Heart right ventricle (tissue), 16 donors: ENCODE measurements around the gene POLR2I. TPM values are rescaled to one million over a fixed set of nuclear protein-coding genes. Genes with fewer than 3 reads are reported as not detected.

Experiments used
- ATAC-seq, 8 donors: fragments of 200-7000 bp; cut with Tn5 transposase; one replicate each; pipeline ENCODE4 v1.9.1; 2020; ENCODE audit warnings: mild to moderate bottlenecking in 8 of 8, moderate library complexity in 8 of 8, moderate number of reproducible peaks in 1 of 8
- DNase-seq, 2 donors: peaks; one replicate each; pipeline ENCODE4 v3.0.0-alpha.2; 2020
- H3K27ac ChIP-seq, 10 donors: fragments of 200-600 bp; sonication (generic) in 2 of 10; one replicate each; pipeline versions ENCODE4 v1.5.0 to v1.8.0; 2020 to 2022; ENCODE audit warnings: mild to moderate bottlenecking in 3 of 10
- H3K27me3 ChIP-seq, 7 donors: fragments of 200-600 bp; one replicate each; pipeline ENCODE4 v1.8.0; 2021 to 2022; ENCODE audit warnings: mild to moderate bottlenecking in 2 of 7
- H3K36me3 ChIP-seq, 9 donors: fragments of 200-600 bp; sonication (generic) in 1 of 9; one replicate each; pipeline versions ENCODE4 v1.5.0 to v1.8.0; 2020 to 2022; ENCODE audit warnings: mild to moderate bottlenecking in 2 of 9
- H3K4me1 ChIP-seq, 9 donors: fragments of 200-600 bp; sonication (generic) in 1 of 9; one replicate each; pipeline versions ENCODE4 v1.5.0 to v1.8.0; 2020 to 2022; ENCODE audit warnings: mild to moderate bottlenecking in 4 of 9
- H3K4me3 ChIP-seq, 10 donors: fragments of 200-600 bp; sonication (generic) in 2 of 10; one replicate each; pipeline versions ENCODE4 v1.5.0 to v1.8.0; 2020 to 2022; ENCODE audit warnings: mild to moderate bottlenecking in 7 of 10, moderate library complexity in 2 of 10
- H3K9me3 ChIP-seq, 11 donors: fragments of 200-600 bp in 10 of 11; sonication (generic) in 2 of 11; one replicate each; pipeline versions ENCODE4 v1.5.0 to v1.8.0; 2013 to 2022; ENCODE audit warnings: mild to moderate bottlenecking in 2 of 11, control low read depth in 1 of 11, moderate library complexity in 1 of 11
- CTCF ChIP-seq, 9 donors: fragments of 200-600 bp; sonication (generic) in 2 of 9; IDR thresholded peaks; one replicate each; pipeline versions ENCODE4 v1.5.0 to v1.8.0; 2021 to 2022; ENCODE audit warnings: antibody characterized with exemption in 9 of 9, mild to moderate bottlenecking in 5 of 9, moderate library complexity in 1 of 9
- WGBS, 2 donors: extraction: QIAGEN DNeasy Blood & Tissue Kit; methylation state at CpG; one replicate each; pipeline ENCODE4 v1.1.7; 2013; ENCODE audit warnings: inconsistent platforms in 1 of 2; 5-methylcytosine and 5-hydroxymethylcytosine counted together
- intact Hi-C, 10 donors: fragments of 100-400 bp; cut with DNase I; formaldehyde crosslinking; loops; one replicate each; pipeline versions ENCODE4 v1.11.1 to v1.14.2; 2022
- polyA plus RNA-seq, 2 donors: library from polyadenylated mRNA; stranded (reverse); fragments of 200-250 nt; gene quantifications; one replicate each; pipeline ENCODE4 v1.2.3, GENCODE V29; 2013
- total RNA-seq, 10 donors: library from RNA; stranded (reverse); fragmentation: NEBNext Ultra II Directional in 3 of 10; extraction: Animal tissue kit (Norgen Biotek cat#: 25700) in 3 of 10; gene quantifications; one replicate each; pipeline versions ENCODE4 v1.2.1 to v1.2.4, GENCODE V29; 2021 to 2023
- donor health status: Arrhythmogenic right ventricular cardiomyopathy.
- donor health status: ischemic (EF 13 %, LVEDD 7.1; RV severe dilation, severe dysfunction).
- donor health status: healthy with polysubstance abuse.
- donor health status: DM: no; HTN: yes; CAD: no.
- donor health status: DM: no; HTN: no; CAD: no.
- donor health status: ischemic (EF 25% LVEDD 6.9; RV normal size, moderate dysfunction).
- donor health status: ischemic (EF 25% LVEDD 5.7; RV mildly dilated, moderate dysfunction).
- donor health status: healthy.
- donor health status: DM: yes; HTN: yes; CAD: no.
- donor health status: Ischemic cardiomyopathy.
- donor health status: ischemic (EF 35%, LVEDD 5.7; RV mildly dilated, moderate dysfunction).
- donor health status: nonischemic (EF 11% LVEDD 7.7; RV severe dilation, severe dysfunction).
- donor health status: DM: yes; HTN: yes; CAD: no.
- donor health status: PGD.
- donor health status: ischemic (EF 29% LVEDD 5.4; RV normal size, mild dysfunction).
- donor health status: nonischemic (EF 23%, LVEDD 6.1; RV moderate dilation, normal function).

POLR2I gene
- total and polyA plus RNA-seq, 12 donors: 83.7 to 153 (median 111) TPM

- no peak for TF ChIP-seq CTCF (IDR thresholded peaks at IDR 0.05)
- 96 to 97% methylated on average over 11 of the region's 11 CpGs for WGBS, 2 donors
- Histone ChIP-seq H3K4me1 (peaks cover 0 to 9% (median 0%) of the 10 kb centered on the region in 9 donors), H3K27ac (no peak overlapping the region), H3K36me3 (peaks cover 0 to 39% (median 0%) of the 10 kb centered on the region in 9 donors), H3K4me3 (no peak overlapping the region), H3K27me3 (no peaks in the 10 kb centered on the region), H3K9me3 (no peaks in the 10 kb centered on the region)
- ATAC-seq: no peak
- DNase-seq: no peak
- intact Hi-C loops: loop anchor here in 3 of 10 donors (5.0 to 10.0 kb wide), 3 partner anchors 35 to 107 kb away; partner anchors contain the start of genes OVOL3 (in 1 of the 3), POLR2I (in 1 of the 3) and TBCB (in 1 of the 3)
Observed at GRCh38 chr19:36067681-36068080, 47.0 kb downstream of the POLR2I start.

- ATAC-seq (no peak), DNase-seq (no peak)
- TF ChIP-seq CTCF (IDR thresholded peaks at IDR 0.05): no peak
- no peak overlapping the region for H3K4me3 ChIP-seq
- 94 to 96% methylated on average over 8 of the region's 8 CpGs for WGBS, 2 donors
- H3K36me3 ChIP-seq: peaks cover 0 to 40% (median 0%) of the 10 kb centered on the region in 9 donors
- H3K9me3 ChIP-seq: no peaks in the 10 kb centered on the region
- H3K27me3 ChIP-seq: no peaks in the 10 kb centered on the region
- H3K4me1 ChIP-seq: no peaks in the 10 kb centered on the region
- intact Hi-C loops: loop anchor here in 7 of 10 donors (5.0 to 10.0 kb wide), 6 partner anchors 37 to 110 kb away; partner anchors contain the start of genes OVOL3 (in 3 of the 7), POLR2I (in 3 of the 7) and TBCB (in 1 of the 7)
- no peak overlapping the region for H3K27ac ChIP-seq
Observed at GRCh38 chr19:36064826-36065225, 49.8 kb downstream of the POLR2I start.

Other genes starting within 250 kb of the POLR2I start
- gene APLP1, start 246.3 kb downstream of the POLR2I start, total RNA-seq: 10 to 100 TPM; 13.6 to 63.5 (median 26.0) TPM
- 10 to 100 TPM in 1 of 2 donors, 1 to 10 TPM in 1; 2.7 to 24.2 TPM for gene APLP1, start 246.3 kb downstream of the POLR2I start, polyA plus RNA-seq
- gene NFKBID, start 214.3 kb downstream of the POLR2I start, total RNA-seq: 1 to 10 TPM in 9 of 10 donors, under 1 TPM in 1; 0.66 to 7.8 (median 3.7) TPM
- 1 to 10 TPM; 2.3 to 4.8 TPM for gene NFKBID, start 214.3 kb downstream of the POLR2I start, polyA plus RNA-seq
- 10 to 100 TPM in 1 of 10 donors, 1 to 10 TPM in 9; 1.7 to 22.8 (median 4.5) TPM for gene HCST, start 212.3 kb downstream of the POLR2I start, total RNA-seq
- gene HCST, start 212.3 kb downstream of the POLR2I start, polyA plus RNA-seq: 10 to 100 TPM; 10.6 to 17.6 TPM
- gene TYROBP, start 206.6 kb downstream of the POLR2I start, total RNA-seq: 100 to 1,000 TPM in 1 of 10 donors, 10 to 100 TPM in 6, 1 to 10 TPM in 3; 8.4 to 122 (median 18.2) TPM
- 10 to 100 TPM; 23.9 to 60.9 TPM for gene TYROBP, start 206.6 kb downstream of the POLR2I start, polyA plus RNA-seq
- gene LRFN3, start 178.5 kb downstream of the POLR2I start, total RNA-seq: 1 to 10 TPM; 3.4 to 9.6 (median 5.8) TPM
- gene LRFN3, start 178.5 kb downstream of the POLR2I start, polyA plus RNA-seq: 1 to 10 TPM; 3.7 to 8.2 TPM
- gene SDHAF1, start 119.7 kb downstream of the POLR2I start, total RNA-seq: 10 to 100 TPM in 5 of 10 donors, 1 to 10 TPM in 5; 7.3 to 13.4 (median 10.2) TPM
- gene SDHAF1, start 119.7 kb downstream of the POLR2I start, polyA plus RNA-seq: 10 to 100 TPM in 1 of 2 donors, 1 to 10 TPM in 1; 7.7 to 26.6 TPM
- gene SYNE4, start 106.1 kb downstream of the POLR2I start, total RNA-seq: under 1 TPM in 3 of 10 donors, not detected in 7; 0.26 to 0.62 (median 0.42) TPM
- under 1 TPM; 0.29 to 0.37 TPM for gene SYNE4, start 106.1 kb downstream of the POLR2I start, polyA plus RNA-seq
- 10 to 100 TPM in 6 of 10 donors, 1 to 10 TPM in 4; 7.9 to 12.4 (median 10.2) TPM for gene ALKBH6, start 100.7 kb downstream of the POLR2I start, total RNA-seq
- gene ALKBH6, start 100.7 kb downstream of the POLR2I start, polyA plus RNA-seq: 10 to 100 TPM; 16.2 to 18.9 TPM
- 1 to 10 TPM; 1.2 to 7.5 (median 4.7) TPM for gene CLIP3, start 82.0 kb downstream of the POLR2I start, total RNA-seq
- 1 to 10 TPM; 2.2 to 2.6 TPM for gene CLIP3, start 82.0 kb downstream of the POLR2I start, polyA plus RNA-seq
- 1 to 10 TPM; 2.7 to 7.7 (median 3.5) TPM for gene THAP8, start 60.6 kb downstream of the POLR2I start, total RNA-seq
- 1 to 10 TPM; 5.3 to 6.2 TPM for gene THAP8, start 60.6 kb downstream of the POLR2I start, polyA plus RNA-seq
- gene WDR62, start 60.0 kb downstream of the POLR2I start, total RNA-seq: 10 to 100 TPM in 7 of 10 donors, 1 to 10 TPM in 3; 6.0 to 33.7 (median 12.9) TPM
- 10 to 100 TPM in 1 of 2 donors, 1 to 10 TPM in 1; 1.6 to 22.1 TPM for gene WDR62, start 60.0 kb downstream of the POLR2I start, polyA plus RNA-seq
- not detected for gene OVOL3, start 3.7 kb downstream of the POLR2I start, total RNA-seq
- gene OVOL3, start 3.7 kb downstream of the POLR2I start, polyA plus RNA-seq: not detected
- gene TBCB, start 593 bp upstream of the POLR2I start, total RNA-seq: 100 to 1,000 TPM in 4 of 10 donors, 10 to 100 TPM in 6; 73.0 to 134 (median 97.3) TPM
- gene TBCB, start 593 bp upstream of the POLR2I start, polyA plus RNA-seq: 100 to 1,000 TPM; 142 to 193 TPM
- gene CAPNS1, start 25.2 kb upstream of the POLR2I start, total RNA-seq: 1,000 to 10,000 TPM in 1 of 10 donors, 100 to 1,000 TPM in 9; 800 to 1,095 (median 894) TPM
- gene CAPNS1, start 25.2 kb upstream of the POLR2I start, polyA plus RNA-seq: 1,000 to 10,000 TPM in 1 of 2 donors, 100 to 1,000 TPM in 1; 745 to 1,027 TPM
- 1,000 to 10,000 TPM; 1,564 to 3,571 (median 2,793) TPM for gene COX7A1, start 37.6 kb upstream of the POLR2I start, total RNA-seq
- gene COX7A1, start 37.6 kb upstream of the POLR2I start, polyA plus RNA-seq: 1,000 to 10,000 TPM in 1 of 2 donors, 100 to 1,000 TPM in 1; 850 to 2,441 TPM
- 1 to 10 TPM; 2.6 to 5.1 (median 3.6) TPM for gene ZNF565, start 99.8 kb upstream of the POLR2I start, total RNA-seq
- gene ZNF565, start 99.8 kb upstream of the POLR2I start, polyA plus RNA-seq: 1 to 10 TPM; 2.2 to 3.3 TPM
- gene ZNF146, start 100.2 kb upstream of the POLR2I start, total RNA-seq: 10 to 100 TPM; 25.7 to 42.1 (median 32.6) TPM
- 10 to 100 TPM; 20.1 to 27.3 TPM for gene ZNF146, start 100.2 kb upstream of the POLR2I start, polyA plus RNA-seq